Neuronal stem cell (in vitro differentiated cells): ENCODE data around the gene FOSL2.

ENCODE experiments used
- DNase-seq: peaks from one replicate; pipeline ENCODE4 v3.0.0-alpha.2; 2013; ENCODE audit warnings: low spot score
- H2AFZ ChIP-seq: one replicate; pipeline ENCODE4 v1.6.1; 2013; ENCODE audit warnings: mild to moderate bottlenecking, low read length, inconsistent platforms
- H2AK5ac ChIP-seq: 2 replicates; pipeline ENCODE4 v1.6.1; 2013; ENCODE audit warnings: low read depth, mild to moderate bottlenecking, inconsistent platforms, low read length, moderate library complexity, mixed read lengths
- H2BK120ac ChIP-seq: 2 replicates; pipeline ENCODE4 v1.6.1; 2013; ENCODE audit warnings: low read depth, mild to moderate bottlenecking, inconsistent platforms, low read length, moderate library complexity, mixed read lengths
- H2BK12ac ChIP-seq: one replicate; pipeline ENCODE4 v1.6.1; 2013; ENCODE audit warnings: low read length, inconsistent platforms
- H2BK15ac ChIP-seq: 2 replicates; pipeline ENCODE4 v1.6.1; 2013; ENCODE audit warnings: mild to moderate bottlenecking, low read length, inconsistent platforms, mixed read lengths
- H2BK5ac ChIP-seq: one replicate; pipeline ENCODE4 v1.6.1; 2013; ENCODE audit warnings: inconsistent platforms, mild to moderate bottlenecking, low read length, moderate library complexity
- H3K14ac ChIP-seq: one replicate; pipeline ENCODE4 v1.6.1; 2013; ENCODE audit warnings: low read length, inconsistent platforms
- H3K18ac ChIP-seq: 2 replicates; pipeline ENCODE4 v1.6.1; 2013; ENCODE audit warnings: low read length, inconsistent platforms
- H3K23ac ChIP-seq: 2 replicates; pipeline ENCODE4 v1.6.1; 2013; ENCODE audit warnings: low read depth, mild to moderate bottlenecking, mixed read lengths, low read length, inconsistent platforms; ENCODE audit not compliant: poor library complexity
- H3K27ac ChIP-seq: replicated peaks from 3 replicates; pipeline ENCODE4 v1.5.1; 2013; ENCODE audit warnings: low read length, inconsistent platforms
- H3K27me3 ChIP-seq, 3 experiments: 2 replicates each; pipeline ENCODE4 v1.6.1; 2013; ENCODE audit warnings: low read length in 3 of 3, mild to moderate bottlenecking in 2 of 3, inconsistent platforms in 1 of 3, low read depth in 1 of 3, mixed read lengths in 1 of 3, moderate library complexity in 1 of 3; ENCODE audit not compliant: control insufficient read depth in 3 of 3, insufficient read depth in 3 of 3
- H3K36me3 ChIP-seq, 2 donors: replicated peaks in 1 of 2; 2 replicates each; pipeline ENCODE4 v1.6.1; 2013; ENCODE audit warnings: low read length in 2 of 2; ENCODE audit not compliant: control insufficient read depth in 2 of 2, insufficient read depth in 2 of 2
- H3K4ac ChIP-seq: 2 replicates; pipeline ENCODE4 v1.6.1; 2013; ENCODE audit warnings: inconsistent platforms, mild to moderate bottlenecking, low read length, moderate library complexity
- H3K4me1 ChIP-seq, 2 donors: 1 replicate in 1 of 2; 2 replicates in 1 of 2; pipeline ENCODE4 v1.6.1; 2013; ENCODE audit warnings: low read length in 2 of 2, low read depth in 1 of 2; ENCODE audit not compliant: control insufficient read depth in 2 of 2, insufficient read depth in 1 of 2
- H3K4me2 ChIP-seq: one replicate; pipeline ENCODE4 v1.6.1; 2013; ENCODE audit warnings: mild to moderate bottlenecking, low read length, inconsistent platforms; ENCODE audit not compliant: insufficient read depth, poor library complexity, severe bottlenecking
- H3K4me3 ChIP-seq, 2 donors: 2 replicates each; pipeline ENCODE4 v1.5.1; 2013; ENCODE audit warnings: low read length in 2 of 2, mild to moderate bottlenecking in 2 of 2, inconsistent platforms in 1 of 2, moderate library complexity in 1 of 2
- H3K79me1 ChIP-seq: one replicate; pipeline ENCODE4 v1.6.1; 2013; ENCODE audit warnings: low read depth, mild to moderate bottlenecking, inconsistent platforms, low read length, moderate library complexity
- H3K9ac ChIP-seq: one replicate; pipeline ENCODE4 v1.6.1; 2013; ENCODE audit warnings: mild to moderate bottlenecking, low read depth, low read length, inconsistent platforms; ENCODE audit not compliant: poor library complexity
- H3K9me3 ChIP-seq, 2 donors: replicated peaks in 1 of 2; 2 replicates each; pipeline versions ENCODE3 to v1.6.1; 2013; ENCODE audit warnings: low read length in 2 of 2, mild to moderate bottlenecking in 2 of 2, inconsistent platforms in 1 of 2, low read depth in 1 of 2, mixed read lengths in 1 of 2, moderate library complexity in 1 of 2; ENCODE audit not compliant: control insufficient read depth in 2 of 2, insufficient read depth in 1 of 2
- H4K8ac ChIP-seq: one replicate; pipeline ENCODE4 v1.6.1; 2013; ENCODE audit warnings: low read depth, mild to moderate bottlenecking, inconsistent platforms, low read length, moderate library complexity
- H4K91ac ChIP-seq: one replicate; pipeline ENCODE4 v1.6.1; 2013; ENCODE audit warnings: low read length, low read depth, mild to moderate bottlenecking, inconsistent platforms; ENCODE audit not compliant: poor library complexity
- WGBS, 2 donors: extraction: QIAGEN DNeasy Blood & Tissue Kit; methylation state at CpG; one replicate each; pipeline ENCODE4 v1.1.7; 2013; ENCODE audit warnings: missing lambda C conversion rate in 2 of 2, mixed read lengths in 1 of 2; ENCODE audit not compliant: insufficient read length in 2 of 2, insufficient replicate concordance in 1 of 2; ENCODE audit errors: extremely low coverage in 2 of 2; 5-methylcytosine and 5-hydroxymethylcytosine counted together

FOSL2 gene

GRCh38 chr2:28360058-28360717, 32.5 kb upstream of the FOSL2 start:
- WGBS, 2 donors, result no CpG with 5 or more reads among the region's 16 CpGs
- peak overlapping the region; percentile 53 for H2AFZ ChIP-seq

GRCh38 chr2:28360718-28361293, 31.9 kb upstream of the FOSL2 start:
- no CpG with 5 or more reads among the region's 12 CpGs for WGBS, 2 donors
- no peak overlapping the region for H3K4me2 ChIP-seq
- no peak overlapping the region for H3K9ac ChIP-seq
- H2AK5ac ChIP-seq, result peak overlapping the region; percentile 95
- no peak overlapping the region for H3K4me3 ChIP-seq
- no peak for DNase-seq
- no peak overlapping the region for H4K91ac ChIP-seq
- H2BK15ac ChIP-seq, result peak overlapping the region; percentile 53
- no peak overlapping the region for H3K14ac ChIP-seq
- H3K27ac ChIP-seq, result no peak overlapping the region
- H3K79me1 ChIP-seq, result no peaks in the 10 kb centered on the region
- peak overlapping the region; percentile 49 for H3K18ac ChIP-seq
- no peaks in the 10 kb centered on the region for H3K27me3 ChIP-seq
- H3K4ac ChIP-seq, result no peak overlapping the region
- no peaks in the 10 kb centered on the region for H3K36me3 ChIP-seq
- H4K8ac ChIP-seq, result no peak overlapping the region
- H2BK120ac ChIP-seq, result no peak overlapping the region
- peaks cover 9 to 15% of the 10 kb centered on the region in 2 donors for H3K4me1 ChIP-seq
- H3K9me3 ChIP-seq, result no peaks in the 10 kb centered on the region
- H2BK5ac ChIP-seq, result no peak overlapping the region
- H2BK12ac ChIP-seq, result no peak overlapping the region
- H2AFZ ChIP-seq, result peak overlapping the region; percentile 53
- H3K23ac ChIP-seq, result peak overlapping the region; percentile 1

More at GRCh38 chr2:28360058-28360717, 32.5 kb upstream of the FOSL2 start:
- H3K4me3 ChIP-seq, result no peak overlapping the region
- H2BK5ac ChIP-seq, result peak overlapping the region; percentile 45
- no peak overlapping the region for H2BK120ac ChIP-seq
- peak overlapping the region; percentile 95 for H2AK5ac ChIP-seq
- no peaks in the 10 kb centered on the region for H3K79me1 ChIP-seq
- H4K8ac ChIP-seq, result no peak overlapping the region
- H3K27me3 ChIP-seq, result no peaks in the 10 kb centered on the region
- H3K36me3 ChIP-seq, result no peaks in the 10 kb centered on the region
- H2BK15ac ChIP-seq, result peak overlapping the region; percentile 56
- no peak for DNase-seq
- no peak overlapping the region for H4K91ac ChIP-seq
- H3K23ac ChIP-seq, result peak overlapping the region; percentile 70
- no peak overlapping the region for H3K4me2 ChIP-seq
- H3K9ac ChIP-seq, result peak overlapping the region; percentile 24
- peaks cover 9 to 15% of the 10 kb centered on the region in 2 donors for H3K4me1 ChIP-seq
- H3K27ac ChIP-seq, result no peak overlapping the region
- no peak overlapping the region for H3K4ac ChIP-seq
- H3K18ac ChIP-seq, result peak overlapping the region; percentile 58
- no peaks in the 10 kb centered on the region for H3K9me3 ChIP-seq
- H2BK12ac ChIP-seq, result peak overlapping the region; percentile 76
- H3K14ac ChIP-seq, result no peak overlapping the region

- H3K79me1 ChIP-seq, result no peaks in the 10 kb centered on the region
- no peak overlapping the region for H2BK120ac ChIP-seq
- no peaks in the 10 kb centered on the region for H3K9me3 ChIP-seq
- no peaks in the 10 kb centered on the region for H3K27me3 ChIP-seq
- no peak overlapping the region for H2AFZ ChIP-seq
- H3K14ac ChIP-seq, result no peak overlapping the region
- no peak overlapping the region for H3K4me3 ChIP-seq
- no peak overlapping the region for H3K27ac ChIP-seq
- H3K4ac ChIP-seq, result no peak overlapping the region
- no peak overlapping the region for H4K91ac ChIP-seq
- no peak overlapping the region for H2BK5ac ChIP-seq
- H3K23ac ChIP-seq, result no peak overlapping the region
- H3K9ac ChIP-seq, result no peak overlapping the region
- no peak overlapping the region for H2BK12ac ChIP-seq
- DNase-seq, result no peak
- peaks cover 8 to 13% of the 10 kb centered on the region in 2 donors for H3K4me1 ChIP-seq
- H3K18ac ChIP-seq, result no peak overlapping the region
- peak overlapping the region; percentile 27 for H2AK5ac ChIP-seq
- peak overlapping the region; percentile 53 for H2BK15ac ChIP-seq
- H4K8ac ChIP-seq, result no peak overlapping the region
- H3K4me2 ChIP-seq, result no peak overlapping the region
- no peaks in the 10 kb centered on the region for H3K36me3 ChIP-seq
- no CpG with 5 or more reads among the region's 12 CpGs for WGBS, 2 donors
Observed at GRCh38 chr2:28361991-28362710, 30.5 kb upstream of the FOSL2 start.

GRCh38 chr2:28362991-28363521, 29.6 kb upstream of the FOSL2 start:
- Histone ChIP-seq H3K23ac (peak overlapping the region; percentile 9), H2BK120ac (no peak overlapping the region), H4K8ac (peak overlapping the region; percentile 93), H2BK15ac (peak overlapping the region; percentile 40), H2BK12ac (no peak overlapping the region), H2AK5ac (no peak overlapping the region), H3K14ac (no peak overlapping the region), H3K4me3 (no peak overlapping the region), H3K79me1 (no peaks in the 10 kb centered on the region), H3K27ac (no peak overlapping the region), H2BK5ac (no peak overlapping the region), H2AFZ (peak overlapping the region; percentile 73), H3K27me3 (peaks cover 0 to 3% (median 0%) of the 10 kb centered on the region in 3 experiments), H3K18ac (peak overlapping the region; percentile 88), H4K91ac (no peak overlapping the region), H3K4ac (no peak overlapping the region), H3K4me2 (no peak overlapping the region), H3K36me3 (no peaks in the 10 kb centered on the region), H3K9ac (peak overlapping the region; percentile 24), H3K4me1 (peaks cover 12 to 14% of the 10 kb centered on the region in 2 donors), H3K9me3 (no peaks in the 10 kb centered on the region)
- DNase-seq, result no peak
- WGBS, 2 donors, result no CpG with 5 or more reads among the region's 15 CpGs
